ENCODE results near the gene ITGB8. TPM values are rescaled to one million over a fixed set of nuclear protein-coding genes. Genes with fewer than 3 reads are reported as not detected.

The ITGB8 gene
- total RNA-seq, 1 donor from 2014 or later, result 7.9 TPM

GRCh38 chr7:20403331-20403730 is 72.6 kb downstream of the ITGB8 start:
- DNase-seq (ENCODE audit: low spot score in 2 of 2), result no peak
- H3K27ac ChIP-seq, result no peak overlapping the region

GRCh38 chr7:20404320-20404719 is 73.6 kb downstream of the ITGB8 start:
- H3K36me3 ChIP-seq, result no peaks in the 10 kb centered on the region
- intact Hi-C loops (cut with DNase I), result no loop called here
- no peaks in the 10 kb centered on the region for H3K9me3 ChIP-seq
- H3K27ac ChIP-seq, result no peak overlapping the region
- no peak overlapping the region for H3K4me3 ChIP-seq
- peaks cover 0 to 14% of the 10 kb centered on the region in 2 donors for H3K4me1 ChIP-seq
- TF ChIP-seq CTCF (IDR thresholded peaks at IDR 0.05), result no peak
- H3K27me3 ChIP-seq, result no peaks in the 10 kb centered on the region
- no peak for DNase-seq (ENCODE audit: low spot score in 2 of 2)

More at GRCh38 chr7:20403331-20403730, 72.6 kb downstream of the ITGB8 start:
- H3K27me3 ChIP-seq, result no peaks in the 10 kb centered on the region
- TF ChIP-seq CTCF (IDR thresholded peaks at IDR 0.05), result no peak
- no peaks in the 10 kb centered on the region for H3K36me3 ChIP-seq
- no peaks in the 10 kb centered on the region for H3K9me3 ChIP-seq
- no peak overlapping the region for H3K4me3 ChIP-seq
- intact Hi-C loops (cut with DNase I), result no loop called here
- peaks cover 0 to 13% of the 10 kb centered on the region in 2 donors for H3K4me1 ChIP-seq

- no peak for TF ChIP-seq CTCF (IDR thresholded peaks at IDR 0.05)
- no peak overlapping the region for H3K4me3 ChIP-seq
- H3K9me3 ChIP-seq, result no peaks in the 10 kb centered on the region
- no peaks in the 10 kb centered on the region for H3K27me3 ChIP-seq
- no peaks in the 10 kb centered on the region for H3K36me3 ChIP-seq
- H3K27ac ChIP-seq, result peak overlapping the region; percentile 21 to 38
- intact Hi-C loops (cut with DNase I), result no loop called here
- peaks cover 0 to 10% of the 10 kb centered on the region in 2 donors for H3K4me1 ChIP-seq
- no peak for DNase-seq (ENCODE audit: low spot score in 2 of 2)
Measured at GRCh38 chr7:20407585-20408466, 77.1 kb downstream of the ITGB8 start.

- Histone ChIP-seq H3K36me3 (no peaks in the 10 kb centered on the region), H3K27ac (peak overlapping the region; percentile 21 to 38), H3K4me3 (no peak overlapping the region), H3K27me3 (no peaks in the 10 kb centered on the region), H3K4me1 (peaks cover 0 to 10% of the 10 kb centered on the region in 2 donors), H3K9me3 (no peaks in the 10 kb centered on the region)
- intact Hi-C loops (cut with DNase I), result no loop called here
- no peak for TF ChIP-seq CTCF (IDR thresholded peaks at IDR 0.05)
- no peak for DNase-seq (ENCODE audit: low spot score in 2 of 2)
Measured at GRCh38 chr7:20408467-20408826, 77.7 kb downstream of the ITGB8 start.

- Histone ChIP-seq H3K4me3 (no peak overlapping the region), H3K36me3 (no peaks in the 10 kb centered on the region), H3K27me3 (no peaks in the 10 kb centered on the region), H3K27ac (no peak overlapping the region), H3K4me1 (peaks cover 0 to 10% of the 10 kb centered on the region in 2 donors), H3K9me3 (no peaks in the 10 kb centered on the region)
- intact Hi-C loops (cut with DNase I), result no loop called here
- DNase-seq (ENCODE audit: low spot score in 2 of 2), result no peak
- TF ChIP-seq CTCF (IDR thresholded peaks at IDR 0.05), result no peak
Measured at GRCh38 chr7:20409961-20410360, 79.3 kb downstream of the ITGB8 start.

Data from ascending aorta (tissue), 2 donors.